Measurements from ENCODE around the gene CARD10.

Gene CARD10

GRCh38 chr22:37485395-37486223, 33.6 kb downstream of the CARD10 start:
- no peak overlapping the region for H3K4me3 ChIP-seq (ENCODE audit: low read depth, low read length)
- TF ChIP-seq CTCF (IDR thresholded peaks at IDR 0.05; ENCODE audit: low read depth, low read length), result no peak
- no peak for TF ChIP-seq POLR2A (IDR thresholded peaks at IDR 0.05; ENCODE audit: extremely low read depth, insufficient read length)
- no peak for TF ChIP-seq MYC (IDR thresholded peaks at IDR 0.05; ENCODE audit: low read depth, low read length)
- TF ChIP-seq MAX (IDR thresholded peaks at IDR 0.05; ENCODE audit: low read depth, low read length), result no peak
- DNase-seq (ENCODE audit: low read depth), result no peak

GRCh38 chr22:37484480-37485394, 34.5 kb downstream of the CARD10 start:
- DNase-seq (ENCODE audit: low read depth), result no peak
- no peak overlapping the region for H3K4me3 ChIP-seq (ENCODE audit: low read depth, low read length)
- TF ChIP-seq CTCF (IDR thresholded peaks at IDR 0.05; ENCODE audit: low read depth, low read length) (no peak), MYC (IDR thresholded peaks at IDR 0.05; ENCODE audit: low read depth, low read length) (no peak), MAX (IDR thresholded peaks at IDR 0.05; ENCODE audit: low read depth, low read length) (no peak), POLR2A (IDR thresholded peaks at IDR 0.05; ENCODE audit: extremely low read depth, insufficient read length) (no peak)

GRCh38 chr22:37483050-37483449, 36.2 kb downstream of the CARD10 start:
- H3K4me3 ChIP-seq (ENCODE audit: low read depth, low read length), result no peak overlapping the region
- TF ChIP-seq CTCF (IDR thresholded peaks at IDR 0.05; ENCODE audit: low read depth, low read length), result no peak
- TF ChIP-seq MYC (IDR thresholded peaks at IDR 0.05; ENCODE audit: low read depth, low read length), result no peak
- TF ChIP-seq POLR2A (IDR thresholded peaks at IDR 0.05; ENCODE audit: extremely low read depth, insufficient read length), result no peak
- TF ChIP-seq MAX (IDR thresholded peaks at IDR 0.05; ENCODE audit: low read depth, low read length), result no peak
- no peak for DNase-seq (ENCODE audit: low read depth)

- TF ChIP-seq CTCF (IDR thresholded peaks at IDR 0.05; ENCODE audit: low read depth, low read length) (no peak), POLR2A (IDR thresholded peaks at IDR 0.05; ENCODE audit: extremely low read depth, insufficient read length) (no peak), MYC (IDR thresholded peaks at IDR 0.05; ENCODE audit: low read depth, low read length) (no peak), MAX (IDR thresholded peaks at IDR 0.05; ENCODE audit: low read depth, low read length) (no peak)
- H3K4me3 ChIP-seq (ENCODE audit: low read depth, low read length), result no peak overlapping the region
Measured at GRCh38 chr22:37482244-37482643, 37.0 kb downstream of the CARD10 start.

GRCh38 chr22:37481347-37481907, 37.8 kb downstream of the CARD10 start:
- TF ChIP-seq MYC (IDR thresholded peaks at IDR 0.05; ENCODE audit: low read depth, low read length) (no peak), POLR2A (IDR thresholded peaks at IDR 0.05; ENCODE audit: extremely low read depth, insufficient read length) (no peak), CTCF (IDR thresholded peaks at IDR 0.05; ENCODE audit: low read depth, low read length) (no peak), MAX (IDR thresholded peaks at IDR 0.05; ENCODE audit: low read depth, low read length) (no peak)
- no peak overlapping the region for H3K4me3 ChIP-seq (ENCODE audit: low read depth, low read length)
- no peak for DNase-seq (ENCODE audit: low read depth)

More at GRCh38 chr22:37482244-37482643, 37.0 kb downstream of the CARD10 start:
- no peak for DNase-seq (ENCODE audit: low read depth)
